Smooth muscle cell (in vitro differentiated cells): ENCODE measurements around the gene EVX2. TPM values are rescaled to one million over a fixed set of nuclear protein-coding genes. Genes with fewer than 3 reads are reported as not detected.

ENCODE experiments used
- DNase-seq: peaks from one replicate; lab custom pipeline; 2025; ENCODE audit not compliant: unreplicated experiment; lab: John Stamatoyannopoulos, UW
- H2AFZ ChIP-seq: fragments of 200-600 bp; sonication (generic); 2 replicates; pipeline ENCODE4 v1.6.0; 2016; ENCODE audit warnings: antibody characterized with exemption, low read depth, mild to moderate bottlenecking
- H3F3A ChIP-seq: fragments of 200-600 bp; sonication (generic); 2 replicates; pipeline ENCODE4 v1.6.0; 2017; ENCODE audit warnings: antibody characterized with exemption, low read depth
- H3K27ac ChIP-seq: fragments of 200-600 bp; sonication (generic); 2 replicates; pipeline ENCODE4 v1.5.1; 2016; ENCODE audit warnings: low read depth, mild to moderate bottlenecking
- H3K27me3 ChIP-seq: fragments of 200-600 bp; sonication (generic); 2 replicates; pipeline ENCODE4 v1.6.1; 2016; ENCODE audit warnings: low read depth, mild to moderate bottlenecking
- H3K36me3 ChIP-seq: fragments of 200-600 bp; sonication (generic); 2 replicates; pipeline ENCODE4 v1.5.1; 2016; ENCODE audit warnings: low read depth
- H3K4me1 ChIP-seq: fragments of 200-600 bp; sonication (generic); 2 replicates; pipeline ENCODE4 v1.5.1; 2016; ENCODE audit warnings: low read depth
- H3K4me2 ChIP-seq: fragments of 200-600 bp; sonication (generic); 2 replicates; pipeline ENCODE4 v1.6.0; 2016; ENCODE audit warnings: mild to moderate bottlenecking
- H3K4me3 ChIP-seq: fragments of 200-600 bp; sonication (generic); 2 replicates; pipeline ENCODE4 v1.5.1; 2016; ENCODE audit warnings: mild to moderate bottlenecking
- H3K79me2 ChIP-seq: fragments of 200-600 bp; sonication (generic); 2 replicates; pipeline ENCODE4 v1.6.0; 2016; ENCODE audit warnings: low read depth, mild to moderate bottlenecking
- H3K9ac ChIP-seq: fragments of 200-600 bp; sonication (generic); 2 replicates; pipeline ENCODE4 v1.6.0; 2016; ENCODE audit warnings: low read depth
- H3K9me3 ChIP-seq: fragments of 200-600 bp; sonication (generic); replicated peaks from 2 replicates; pipeline ENCODE4 v1.5.1; 2016; ENCODE audit warnings: low read depth
- H4K20me1 ChIP-seq: fragments of 200-600 bp; sonication (generic); 2 replicates; pipeline ENCODE4 v1.6.0; 2016; ENCODE audit warnings: low read depth
- WGBS: methylation state at CpG from one replicate; pipeline ENCODE4 v1.1.7; 2016; ENCODE audit warnings: low lambda C conversion rate; 5-methylcytosine and 5-hydroxymethylcytosine counted together
- polyA plus RNA-seq: library from polyadenylated mRNA; unstranded; fragments of >200 nt; fragmentation: Nextera tagmentation; extraction: Ambion mirVana; gene quantifications from 2 replicates; pipeline ENCODE4 v1.2.1, GENCODE V29; 2016
- total RNA-seq: library from RNA; depleted of rRNA; stranded (reverse); fragments of >200 nt; gene quantifications from 2 replicates; pipeline ENCODE4 v1.2.3, GENCODE V29; 2014
- TF ChIP-seq, protein P1 (sequence below): fragments of 200-600 bp; sonication (generic); IDR thresholded peaks from 2 replicates; pipeline ENCODE4 v1.5.1; 2017; ENCODE audit warnings: borderline replicate concordance, mild to moderate bottlenecking, antibody characterized with exemption; ENCODE audit not compliant: insufficient read depth, poor library complexity, severe bottlenecking

EVX2 gene
- total and polyA plus RNA-seq, 2 experiments from 2014 or later, result 0.04 TPM; not detected in 1

GRCh38 chr2:176112375-176113302 lies 28.9 kb upstream of the EVX2 start:
- TF ChIP-seq, protein P1, sequence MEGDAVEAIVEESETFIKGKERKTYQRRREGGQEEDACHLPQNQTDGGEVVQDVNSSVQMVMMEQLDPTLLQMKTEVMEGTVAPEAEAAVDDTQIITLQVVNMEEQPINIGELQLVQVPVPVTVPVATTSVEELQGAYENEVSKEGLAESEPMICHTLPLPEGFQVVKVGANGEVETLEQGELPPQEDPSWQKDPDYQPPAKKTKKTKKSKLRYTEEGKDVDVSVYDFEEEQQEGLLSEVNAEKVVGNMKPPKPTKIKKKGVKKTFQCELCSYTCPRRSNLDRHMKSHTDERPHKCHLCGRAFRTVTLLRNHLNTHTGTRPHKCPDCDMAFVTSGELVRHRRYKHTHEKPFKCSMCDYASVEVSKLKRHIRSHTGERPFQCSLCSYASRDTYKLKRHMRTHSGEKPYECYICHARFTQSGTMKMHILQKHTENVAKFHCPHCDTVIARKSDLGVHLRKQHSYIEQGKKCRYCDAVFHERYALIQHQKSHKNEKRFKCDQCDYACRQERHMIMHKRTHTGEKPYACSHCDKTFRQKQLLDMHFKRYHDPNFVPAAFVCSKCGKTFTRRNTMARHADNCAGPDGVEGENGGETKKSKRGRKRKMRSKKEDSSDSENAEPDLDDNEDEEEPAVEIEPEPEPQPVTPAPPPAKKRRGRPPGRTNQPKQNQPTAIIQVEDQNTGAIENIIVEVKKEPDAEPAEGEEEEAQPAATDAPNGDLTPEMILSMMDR, result no peak
- H3K4me1 ChIP-seq, result no peaks in the 10 kb centered on the region
- H3K4me2 ChIP-seq, result no peak overlapping the region
- H3K27me3 ChIP-seq, result peaks cover 99% of the 10 kb centered on the region
- no peak overlapping the region for H3K27ac ChIP-seq
- H3K36me3 ChIP-seq, result no peaks in the 10 kb centered on the region
- H4K20me1 ChIP-seq, result peaks cover 100% of the 10 kb centered on the region
- H3F3A ChIP-seq, result no peaks in the 10 kb centered on the region
- H3K4me3 ChIP-seq, result no peak overlapping the region
- no peak overlapping the region for H2AFZ ChIP-seq
- no peaks in the 10 kb centered on the region for H3K9me3 ChIP-seq
- H3K9ac ChIP-seq, result no peak overlapping the region
- peaks cover 18% of the 10 kb centered on the region for H3K79me2 ChIP-seq
- 60% methylated on average over 40 of the region's 40 CpGs for WGBS
- no peak for DNase-seq

DNA sequence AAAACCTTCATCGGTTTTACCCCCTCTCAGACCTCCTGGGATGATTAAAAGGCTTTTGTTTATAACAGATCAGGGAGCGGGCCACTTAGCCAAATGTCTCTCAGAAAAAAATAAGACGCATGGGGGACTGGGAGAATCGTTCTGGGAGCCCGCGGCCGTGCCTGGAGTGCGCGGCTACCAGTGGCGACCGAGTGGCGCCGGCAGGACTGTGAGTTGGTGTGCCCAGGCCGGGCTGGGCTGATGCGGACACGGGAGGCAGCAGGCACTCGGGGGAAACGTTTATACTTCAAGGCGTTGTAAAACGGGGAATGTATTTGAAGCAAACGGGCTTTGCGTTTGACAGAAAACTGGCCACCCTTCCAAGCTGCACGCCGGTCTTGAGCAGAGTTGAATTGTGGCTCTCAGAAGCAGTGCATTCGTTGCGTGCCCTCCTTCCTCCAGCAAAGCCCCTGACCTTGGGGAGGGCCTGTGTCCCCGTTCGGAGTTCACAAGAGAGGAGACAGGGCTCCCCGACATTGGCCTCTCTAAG lies 28.1 kb upstream of the EVX2 start:
- Histone ChIP-seq H3K79me2 (peaks cover 18% of the 10 kb centered on the region), H3K4me2 (no peak overlapping the region), H3F3A (no peaks in the 10 kb centered on the region), H2AFZ (no peak overlapping the region), H4K20me1 (peaks cover 97% of the 10 kb centered on the region), H3K36me3 (no peaks in the 10 kb centered on the region), H3K9me3 (no peaks in the 10 kb centered on the region), H3K4me3 (peak overlapping the region; percentile 6), H3K27ac (no peak overlapping the region), H3K4me1 (no peaks in the 10 kb centered on the region), H3K27me3 (peaks cover 96% of the 10 kb centered on the region), H3K9ac (no peak overlapping the region)
- no peak for DNase-seq
- WGBS, result 31% methylated on average over 29 of the region's 29 CpGs
- TF ChIP-seq, protein P1, result no peak

DNA sequence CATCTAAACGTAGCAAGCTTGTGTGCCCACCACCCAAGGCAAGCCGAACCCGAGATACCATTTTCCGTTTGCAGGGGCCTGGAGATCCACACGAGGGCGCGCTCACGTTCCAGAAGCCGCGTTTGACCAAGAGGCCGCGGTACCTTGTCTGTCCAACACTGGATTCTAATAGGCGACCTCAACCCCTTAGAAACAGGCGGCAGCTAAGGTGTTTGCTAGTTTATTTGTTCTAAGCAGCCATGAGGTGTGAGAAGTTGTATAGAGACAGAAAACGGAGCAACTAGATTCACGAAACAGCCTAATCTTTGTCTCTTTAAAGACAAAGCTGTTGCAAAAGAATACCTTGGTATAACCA lies 27.5 kb upstream of the EVX2 start:
- TF ChIP-seq, protein P1, result peak; percentile 64
- no peak overlapping the region for H3K9ac ChIP-seq
- no peaks in the 10 kb centered on the region for H3K9me3 ChIP-seq
- no peak for DNase-seq
- peak overlapping the region; percentile 13 for H3K4me3 ChIP-seq
- H3K4me1 ChIP-seq, result no peaks in the 10 kb centered on the region
- no peaks in the 10 kb centered on the region for H3F3A ChIP-seq
- H2AFZ ChIP-seq, result no peak overlapping the region
- WGBS, result 15% methylated on average over 16 of the region's 16 CpGs
- H4K20me1 ChIP-seq, result peaks cover 94% of the 10 kb centered on the region
- H3K79me2 ChIP-seq, result peaks cover 21% of the 10 kb centered on the region
- peaks cover 96% of the 10 kb centered on the region for H3K27me3 ChIP-seq
- no peak overlapping the region for H3K27ac ChIP-seq
- H3K4me2 ChIP-seq, result no peak overlapping the region
- H3K36me3 ChIP-seq, result no peaks in the 10 kb centered on the region
